GM12878 (cell line): ENCODE results near the gene HOGA1. TPM values are rescaled to one million over a fixed set of nuclear protein-coding genes. Genes with fewer than 3 reads are reported as not detected.
"Not testable (repeated sequence)": the region's sequence is repeated elsewhere in the genome, so short reads cannot be mapped to it uniquely, and the experiment has no call there.

ENCODE experiments used
- ATAC-seq: fragments of 200-7000 bp; cut with Tn5 transposase; 3 replicates; pipeline ENCODE4 v1.9.1; 2020; ENCODE audit warnings: mild to moderate bottlenecking, moderate library complexity
- BruUV-seq: library from RNA; stranded (reverse); fragments of 400-500 nt; replicated peaks from 2 replicates; lab custom pipeline; 2021; lab: Mats Ljungman, UMichigan
- CTCF ChIA-PET: fragments of 300-600 bp; sonication (Branson Sonifier 250); formaldehyde crosslinking; extraction: SDS; loops from one replicate; lab custom pipeline; 2021; ENCODE audit warnings: inconsistent platforms; lab: Yijun Ruan, JAX
- POLR2A ChIA-PET: fragments of 350-600 bp; formaldehyde crosslinking; extraction: SDS; loops from one replicate; lab custom pipeline; 2021; ENCODE audit warnings: inconsistent platforms; lab: Charles Lee
- RAD21 ChIA-PET: fragments of 300-600 bp; sonication (Branson Sonifier 250); formaldehyde crosslinking; loops from one replicate; lab custom pipeline; 2023; ENCODE audit warnings: antibody characterized with exemption; ENCODE audit not compliant: unreplicated experiment; lab: Charles Lee
- SMC1A ChIA-PET: fragments of 300-600 bp; sonication (Branson Sonifier 250); formaldehyde crosslinking; loops from one replicate; lab custom pipeline; 2023; ENCODE audit not compliant: unreplicated experiment, uncharacterized antibody; lab: Charles Lee
- DNase-seq: peaks from one replicate; pipeline ENCODE4 v3.0.0-alpha.2; 2011; ENCODE audit warnings: low read depth, low spot score
- FAIRE-seq: peaks from 3 replicates; lab custom pipeline; 2011; peaks lifted over from hg19 to GRCh38; lab: Jason Lieb, UNC
- H2AFZ ChIP-seq: 2 replicates; pipeline ENCODE4 v1.6.0; 2011; ENCODE audit warnings: low read depth, low read length, control low read depth; ENCODE audit not compliant: control insufficient read depth
- H3K27ac ChIP-seq: 2 replicates; pipeline ENCODE4 v1.5.1; 2011; ENCODE audit warnings: control low read depth; ENCODE audit not compliant: control insufficient read depth, insufficient read depth
- H3K27me3 ChIP-seq, 2 experiments: replicated peaks in 1 of 2; 2 replicates each; pipeline versions ENCODE4 v1.6.0 to v1.6.1; 2011; ENCODE audit warnings: low read length in 1 of 2; ENCODE audit not compliant: control insufficient read depth in 2 of 2, insufficient read depth in 2 of 2
- H3K36me3 ChIP-seq, 2 experiments: 2 replicates each; pipeline ENCODE4 v1.5.1; 2011; ENCODE audit warnings: low read length in 1 of 2; ENCODE audit not compliant: control insufficient read depth in 2 of 2, insufficient read depth in 2 of 2
- H3K4me1 ChIP-seq: 2 replicates; pipeline ENCODE4 v1.6.1; 2011; ENCODE audit warnings: mild to moderate bottlenecking, low read length, moderate library complexity, mixed read lengths; ENCODE audit not compliant: control insufficient read depth, insufficient read depth
- H3K4me2 ChIP-seq: 2 replicates; pipeline ENCODE4 v1.6.0; 2011; ENCODE audit warnings: control low read depth; ENCODE audit not compliant: control insufficient read depth, insufficient read depth
- H3K4me3 ChIP-seq: fragments of 200-600 bp; sonication (generic); 2 replicates; pipeline ENCODE4 v1.5.1; 2016
- H3K79me2 ChIP-seq: 2 replicates; pipeline ENCODE4 v1.6.0; 2011; ENCODE audit warnings: low read length; ENCODE audit not compliant: control insufficient read depth, insufficient read depth
- H3K9ac ChIP-seq: 2 replicates; pipeline ENCODE4 v1.8.0; 2011; ENCODE audit warnings: low read length, control low read depth, mixed read lengths; ENCODE audit not compliant: control insufficient read depth, insufficient read depth
- H3K9me3 ChIP-seq: replicated peaks from 3 replicates; pipeline ENCODE4 v1.5.1; 2011; ENCODE audit warnings: mild to moderate bottlenecking, low read length; ENCODE audit not compliant: control insufficient read depth, insufficient read depth
- H4K20me1 ChIP-seq: 2 replicates; pipeline ENCODE4 v1.6.0; 2011; ENCODE audit not compliant: control insufficient read depth, insufficient read depth
- EGR1 ChIP-seq, 2 experiments: IDR thresholded peaks; 1 replicate in 1 of 2; 2 replicates in 1 of 2; pipeline ENCODE4 v1.6.1; 2011 to 2012; ENCODE audit warnings: low read depth in 2 of 2, low read length in 2 of 2, borderline replicate concordance in 1 of 2, mild to moderate bottlenecking in 1 of 2, moderate library complexity in 1 of 2
- MTA2 ChIP-seq: fragments of 450-650 bp; IDR thresholded peaks from 2 replicates; pipeline ENCODE4 v1.6.1; 2016; ENCODE audit warnings: low read depth, mild to moderate bottlenecking, moderate library complexity
- SPI1 ChIP-seq: IDR thresholded peaks from 2 replicates; pipeline ENCODE4 v1.6.1; 2011; ENCODE audit warnings: low read depth, mild to moderate bottlenecking, low read length, moderate library complexity, borderline replicate concordance; ENCODE audit not compliant: insufficient read depth
- SRF ChIP-seq, 2 experiments: IDR thresholded peaks; 2 replicates each; pipeline ENCODE4 v1.6.1; 2011; ENCODE audit warnings: low read depth in 2 of 2, low read length in 2 of 2, mild to moderate bottlenecking in 1 of 2, moderate library complexity in 1 of 2
- ZNF24 ChIP-seq: fragments of 450-650 bp; IDR thresholded peaks from 2 replicates; pipeline ENCODE4 v1.6.1; 2017; ENCODE audit warnings: antibody characterized with exemption, mild to moderate bottlenecking
- ZNF384 ChIP-seq: IDR thresholded peaks from 2 replicates; pipeline ENCODE4 v1.6.1; 2012; ENCODE audit warnings: low read depth, mild to moderate bottlenecking, low read length, improper control_type of control experiment, borderline replicate concordance
- WGBS: methylation state at CpG from one replicate; pipeline ENCODE4 v1.1.6; 2016; ENCODE audit warnings: low lambda C conversion rate; ENCODE audit not compliant: insufficient replicate concordance, insufficient coverage; ENCODE audit errors: missing lambda C conversion rate; 5-methylcytosine and 5-hydroxymethylcytosine counted together
- in situ Hi-C: fragments of 300-500 bp; cut with MboI; formaldehyde crosslinking; loops from 9 replicates; pipeline ENCODE4 v1.14.3; 2018; ENCODE audit warnings: mixed read lengths
- intact Hi-C: fragments of 100-400 bp; cut with micrococcal nuclease; formaldehyde crosslinking; loops from one replicate; pipeline ENCODE4 v1.14.2; 2022; ENCODE audit not compliant: unreplicated experiment
- polyA plus RNA-seq, 11 experiments: library from polyadenylated mRNA; depleted of rRNA in 4 of 11; unstranded in 6 of 11; stranded (reverse) in 5 of 11; fragments of >200 nt; fragmentation: Nextera tagmentation in 4 of 11; fragmentation: Illumina TruSeq in 1 of 11; extraction: Ambion mirVana in 4 of 11; extraction: Trizol in 1 of 11; gene quantifications; 1 replicate in 1 of 11; 2 replicates in 10 of 11; pipeline versions ENCODE4 v1.2.1 to v1.2.3, GENCODE V29; 2011 to 2016; ENCODE audit warnings: inconsistent platforms in 2 of 11, missing spikeins in 2 of 11, low read depth in 1 of 11
- total RNA-seq, 4 experiments: library from RNA; depleted of rRNA in 3 of 4; stranded (reverse); fragments of >200 nt in 3 of 4; fragmentation: Illumina TruSeq in 1 of 4; extraction: Trizol in 1 of 4; gene quantifications; 2 replicates each; pipeline versions ENCODE4 v1.2.1 to v1.2.3, GENCODE V29; 2013 to 2021
- TF ChIP-seq, protein P1 (sequence below): fragments of 150-350 bp; IDR thresholded peaks from 2 replicates; pipeline ENCODE4 v1.6.1; 2014; ENCODE audit warnings: mild to moderate bottlenecking, low read depth, low read length
- TF ChIP-seq, protein P2 (sequence below): fragments of 450-650 bp; IDR thresholded peaks from 2 replicates; pipeline ENCODE4 v1.6.1; 2016; ENCODE audit warnings: mild to moderate bottlenecking, moderate library complexity, borderline replicate concordance

HOGA1 gene
- total and polyA plus RNA-seq, 10 of the 15 experiments (the other 5 are each of a cell fraction or from before 2014, with no cell fraction given) = 0.01 to 0.19 (median 0.06) TPM; not detected in 6

DNA sequence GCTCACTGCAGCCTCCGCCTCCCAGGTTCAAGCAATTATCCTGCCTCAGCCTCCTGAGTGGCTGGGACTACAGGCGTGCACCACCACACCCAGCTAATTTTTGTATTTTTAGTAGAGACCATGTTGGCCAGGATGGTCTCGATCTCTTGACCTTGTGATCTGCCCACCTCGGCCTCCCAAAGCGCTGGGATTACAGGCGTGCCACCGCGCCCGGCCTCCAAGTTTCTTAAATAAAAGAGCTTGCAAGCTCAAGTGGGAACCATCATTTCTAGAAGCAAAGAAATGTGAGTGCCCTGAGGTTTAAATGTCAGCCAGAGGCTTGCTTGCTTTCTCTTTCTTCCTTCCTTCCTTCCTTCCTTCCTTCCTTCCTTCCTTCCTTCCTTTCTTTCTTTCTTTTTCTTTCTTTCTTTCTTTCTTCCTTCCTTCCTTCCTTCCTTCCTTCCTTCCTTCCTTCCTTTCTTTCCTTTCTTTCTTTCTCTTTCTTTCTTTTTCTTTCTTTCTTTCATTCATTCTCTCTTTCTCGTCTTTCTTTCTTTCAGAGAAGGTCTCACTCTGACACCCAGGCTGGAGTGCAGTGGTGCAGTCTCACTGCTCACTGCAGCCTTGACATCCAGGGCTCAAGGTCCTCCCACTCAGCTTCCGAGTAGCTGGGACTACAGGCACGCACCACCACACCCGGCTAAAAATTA, 58.4 kb downstream of the HOGA1 start:
- FAIRE-seq = not testable (repeated sequence)
- CTCF ChIA-PET = interaction anchor here (1.0 kb wide), 1 partner anchor 309 kb away, joined by 4 read pairs; no protein-coding TSS in a partner anchor

DNA sequence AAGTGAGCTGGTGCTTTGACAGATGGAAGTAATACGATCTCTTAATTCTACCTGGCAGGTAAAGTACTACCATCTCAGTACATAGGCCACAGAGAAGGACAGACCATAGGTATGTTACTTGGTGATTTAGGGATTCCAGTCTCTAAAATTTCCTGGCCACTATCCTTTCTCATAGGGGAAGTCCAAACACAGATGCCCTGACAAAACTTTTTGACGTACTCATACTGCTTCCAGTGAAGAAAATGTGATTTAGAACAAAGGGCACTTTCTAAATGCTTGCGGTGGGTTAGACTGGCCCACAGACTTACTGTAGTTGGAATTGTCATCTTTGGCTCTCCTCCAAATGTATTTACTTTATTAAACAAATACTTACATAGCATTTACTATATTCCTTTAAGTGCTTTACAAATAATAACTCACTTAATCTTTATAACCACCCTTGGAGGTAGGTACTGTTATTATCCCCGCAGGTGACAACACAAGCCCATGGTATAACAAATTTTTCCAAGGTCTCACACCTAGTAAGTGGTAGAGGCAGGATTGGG, 59.3 kb downstream of the HOGA1 start:
- H3K4me1 ChIP-seq = peaks cover 2% of the 10 kb centered on the region
- H2AFZ ChIP-seq = no peak overlapping the region
- TF ChIP-seq, protein P1, sequence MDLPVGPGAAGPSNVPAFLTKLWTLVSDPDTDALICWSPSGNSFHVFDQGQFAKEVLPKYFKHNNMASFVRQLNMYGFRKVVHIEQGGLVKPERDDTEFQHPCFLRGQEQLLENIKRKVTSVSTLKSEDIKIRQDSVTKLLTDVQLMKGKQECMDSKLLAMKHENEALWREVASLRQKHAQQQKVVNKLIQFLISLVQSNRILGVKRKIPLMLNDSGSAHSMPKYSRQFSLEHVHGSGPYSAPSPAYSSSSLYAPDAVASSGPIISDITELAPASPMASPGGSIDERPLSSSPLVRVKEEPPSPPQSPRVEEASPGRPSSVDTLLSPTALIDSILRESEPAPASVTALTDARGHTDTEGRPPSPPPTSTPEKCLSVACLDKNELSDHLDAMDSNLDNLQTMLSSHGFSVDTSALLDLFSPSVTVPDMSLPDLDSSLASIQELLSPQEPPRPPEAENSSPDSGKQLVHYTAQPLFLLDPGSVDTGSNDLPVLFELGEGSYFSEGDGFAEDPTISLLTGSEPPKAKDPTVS = no peak
- TF ChIP-seq, protein P2, sequence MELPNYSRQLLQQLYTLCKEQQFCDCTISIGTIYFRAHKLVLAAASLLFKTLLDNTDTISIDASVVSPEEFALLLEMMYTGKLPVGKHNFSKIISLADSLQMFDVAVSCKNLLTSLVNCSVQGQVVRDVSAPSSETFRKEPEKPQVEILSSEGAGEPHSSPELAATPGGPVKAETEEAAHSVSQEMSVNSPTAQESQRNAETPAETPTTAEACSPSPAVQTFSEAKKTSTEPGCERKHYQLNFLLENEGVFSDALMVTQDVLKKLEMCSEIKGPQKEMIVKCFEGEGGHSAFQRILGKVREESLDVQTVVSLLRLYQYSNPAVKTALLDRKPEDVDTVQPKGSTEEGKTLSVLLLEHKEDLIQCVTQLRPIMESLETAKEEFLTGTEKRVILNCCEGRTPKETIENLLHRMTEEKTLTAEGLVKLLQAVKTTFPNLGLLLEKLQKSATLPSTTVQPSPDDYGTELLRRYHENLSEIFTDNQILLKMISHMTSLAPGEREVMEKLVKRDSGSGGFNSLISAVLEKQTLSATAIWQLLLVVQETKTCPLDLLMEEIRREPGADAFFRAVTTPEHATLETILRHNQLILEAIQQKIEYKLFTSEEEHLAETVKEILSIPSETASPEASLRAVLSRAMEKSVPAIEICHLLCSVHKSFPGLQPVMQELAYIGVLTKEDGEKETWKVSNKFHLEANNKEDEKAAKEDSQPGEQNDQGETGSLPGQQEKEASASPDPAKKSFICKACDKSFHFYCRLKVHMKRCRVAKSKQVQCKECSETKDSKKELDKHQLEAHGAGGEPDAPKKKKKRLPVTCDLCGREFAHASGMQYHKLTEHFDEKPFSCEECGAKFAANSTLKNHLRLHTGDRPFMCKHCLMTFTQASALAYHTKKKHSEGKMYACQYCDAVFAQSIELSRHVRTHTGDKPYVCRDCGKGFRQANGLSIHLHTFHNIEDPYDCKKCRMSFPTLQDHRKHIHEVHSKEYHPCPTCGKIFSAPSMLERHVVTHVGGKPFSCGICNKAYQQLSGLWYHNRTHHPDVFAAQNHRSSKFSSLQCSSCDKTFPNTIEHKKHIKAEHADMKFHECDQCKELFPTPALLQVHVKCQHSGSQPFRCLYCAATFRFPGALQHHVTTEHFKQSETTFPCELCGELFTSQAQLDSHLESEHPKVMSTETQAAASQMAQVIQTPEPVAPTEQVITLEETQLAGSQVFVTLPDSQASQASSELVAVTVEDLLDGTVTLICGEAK = no peak
- TF ChIP-seq SRF (IDR thresholded peaks at IDR 0.05; ENCODE audit: low read depth in 2 of 2, low read length in 2 of 2) (no peak), ZNF24 (no peak), SPI1 (no peak), ZNF384 (no peak), MTA2 (no peak), EGR1 (IDR thresholded peaks at IDR 0.05; ENCODE audit: borderline replicate concordance in 1 of 2, low read depth in 2 of 2, low read length in 2 of 2) (no peak)
- ChIA-PET SMC1A (no interaction called here), CTCF (no interaction called here), RAD21 (no interaction called here), POLR2A (interaction anchor here (1.1 kb wide), 1 partner anchor 43 kb away, joined by 3 read pairs; no protein-coding TSS in a partner anchor)
- no peak for DNase-seq
- H3K9me3 ChIP-seq = no peaks in the 10 kb centered on the region
- H3K79me2 ChIP-seq = peaks cover 15% of the 10 kb centered on the region
- no peak for ATAC-seq
- in situ Hi-C loops = no loop called here
- H3K9ac ChIP-seq = no peak overlapping the region
- H3K27ac ChIP-seq = no peak overlapping the region
- H3K4me2 ChIP-seq = no peak overlapping the region
- no peak for FAIRE-seq
- H3K4me3 ChIP-seq = no peak overlapping the region
- BruUV-seq = TSS peak; percentile 39
- 93% methylated on average over 4 of the region's 4 CpGs for WGBS
- H4K20me1 ChIP-seq = no peaks in the 10 kb centered on the region
- intact Hi-C loops = no loop called here
- H3K27me3 ChIP-seq = no peaks in the 10 kb centered on the region
- peaks cover 0 to 3% of the 10 kb centered on the region in 2 experiments; a peak in 1 of 4 replicates for H3K36me3 ChIP-seq

More for the DNA sequence above, 58.4 kb downstream of the HOGA1 start:
- ATAC-seq, H4K20me1 ChIP-seq, intact Hi-C loops, BruUV-seq, DNase-seq, H3K9ac ChIP-seq, H3K9me3 ChIP-seq, H2AFZ ChIP-seq, in situ Hi-C loops, H3K36me3 ChIP-seq, H3K27me3 ChIP-seq, H3K4me1 ChIP-seq, H3K27ac ChIP-seq: not testable (repeated sequence)
- peak overlapping the region; percentile 48; the same call in 1 of the 2 replicates for H3K4me2 ChIP-seq
- H3K4me3 ChIP-seq = 0 out of 2 replicates have a peak overlapping the region, but pooled peaks have one; percentile 91
- RAD21 ChIA-PET = interaction anchor here (0.6 kb wide), 1 partner anchor 34 kb away, joined by 3 read pairs; no protein-coding TSS in a partner anchor
- POLR2A ChIA-PET = interaction anchor here (0.6 to 1.2 kb wide), 3 partner anchors 44 to 218 kb away, joined by 3 read pairs; partner anchors contain the start of gene ZFYVE27
- WGBS = 98% methylated on average over 12 of the region's 13 CpGs
- SMC1A ChIA-PET = interaction anchor here (1.6 kb wide), 1 partner anchor 70 kb away, joined by 5 read pairs; no protein-coding TSS in a partner anchor
- H3K79me2 ChIP-seq = peaks cover 15% of the 10 kb centered on the region
